ENCODE measurements around the gene FRMPD1. TPM values are rescaled to one million over a fixed set of nuclear protein-coding genes. Genes with fewer than 3 reads are reported as not detected.

The FRMPD1 gene
- total and polyA plus RNA-seq, 10 of the 15 experiments (the other 5 are each of a cell fraction or from before 2014, with no cell fraction given): 0.01 to 0.08 (median 0.05) TPM; not detected in 6

DNA sequence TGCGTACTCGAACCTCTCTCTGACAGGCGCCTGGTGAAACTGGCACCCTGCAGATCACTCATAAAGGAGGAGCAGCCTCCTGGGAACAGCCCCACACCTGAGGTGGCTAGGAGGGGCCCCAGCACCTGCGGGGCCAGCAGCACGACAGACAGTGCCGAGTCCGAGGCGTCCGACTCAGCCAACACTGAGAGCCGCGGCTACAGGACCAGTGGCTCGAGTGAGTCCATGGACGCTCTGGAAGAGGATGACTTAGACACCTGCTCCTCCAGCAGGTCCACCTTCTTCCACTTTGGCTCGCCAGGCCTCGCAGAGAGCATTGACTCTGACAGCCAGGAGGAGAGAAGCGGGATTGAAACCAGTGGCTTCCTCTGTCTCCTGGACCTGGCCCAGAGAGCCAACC lies 89.4 kb downstream of the FRMPD1 start:
- WGBS (ENCODE audit: insufficient coverage, insufficient replicate concordance, low lambda C conversion rate, missing lambda C conversion rate): 63% methylated on average over 16 of the region's 16 CpGs
- no peaks in the 10 kb centered on the region for H3K79me2 ChIP-seq (ENCODE audit: control insufficient read depth, insufficient read depth, low read length)
- no peak for ATAC-seq
- H4K20me1 ChIP-seq (ENCODE audit: control insufficient read depth, insufficient read depth): no peaks in the 10 kb centered on the region
- no peak for FAIRE-seq
- no peak overlapping the region for H2AFZ ChIP-seq (ENCODE audit: control insufficient read depth, low read depth, low read length)
- intact Hi-C loops (cut with micrococcal nuclease; ENCODE audit: unreplicated experiment) (loop anchor here (10.0 kb wide), 1 partner anchor 325 kb away; the partner anchor contains the start of gene SHB), in situ Hi-C loops (cut with MboI) (no loop called here)
- ChIA-PET SMC1A (ENCODE audit: uncharacterized antibody, unreplicated experiment) (no interaction called here), CTCF (no interaction called here), POLR2A (no interaction called here), RAD21 (ENCODE audit: unreplicated experiment) (no interaction called here)
- no peak for DNase-seq (ENCODE audit: low read depth, low spot score)
- TF ChIP-seq MEF2B (IDR thresholded peaks at IDR 0.05; ENCODE audit: partially characterized antibody, poor library complexity, severe bottlenecking) (no peak), CHD2 (IDR thresholded peaks at IDR 0.05; ENCODE audit: borderline replicate concordance, low read depth, low read length) (no peak), POLR2A (IDR thresholded peaks at IDR 0.05; ENCODE audit: low read depth, low read length) (no peak), BRCA1 (IDR thresholded peaks at IDR 0.05; ENCODE audit: low read depth, low read length) (no peak), ZNF274 (IDR thresholded peaks at IDR 0.05; ENCODE audit: insufficient read depth, insufficient read length) (no peak), ZBTB40 (IDR thresholded peaks at IDR 0.05; ENCODE audit: borderline replicate concordance) (no peak), SRF (IDR thresholded peaks at IDR 0.05; ENCODE audit: low read depth in 2 of 2, low read length in 2 of 2) (no peak), LARP7 (IDR thresholded peaks at IDR 0.05) (no peak), EP300 (IDR thresholded peaks at IDR 0.05; ENCODE audit: borderline replicate concordance in 1 of 2, control insufficient read depth in 1 of 2, low read depth in 2 of 2, low read length in 2 of 2) (no peak), MYB (IDR thresholded peaks at IDR 0.05; ENCODE audit: borderline replicate concordance, low read depth, low read length) (no peak), NKRF (conservative IDR thresholded peaks at IDR 0.05) (no peak), RELB (IDR thresholded peaks at IDR 0.05; ENCODE audit: low read depth) (no peak), YBX1 (IDR thresholded peaks at IDR 0.05) (no peak)
- no peak overlapping the region for H3K27ac ChIP-seq (ENCODE audit: control insufficient read depth, insufficient read depth)
- no peak overlapping the region for H3K4me3 ChIP-seq
- H3K4me2 ChIP-seq (ENCODE audit: control insufficient read depth, insufficient read depth): no peak overlapping the region
- no TSS peak for BruUV-seq (replicated peaks)
- 0 out of 4 replicates have a peak, but pooled peaks cover 0 to 1% of the 10 kb centered on the region in 2 experiments for H3K27me3 ChIP-seq (replicated peaks in 1 of 2; ENCODE audit: control insufficient read depth in 2 of 2, insufficient read depth in 2 of 2, low read length in 1 of 2)
- H3K4me1 ChIP-seq (ENCODE audit: control insufficient read depth, insufficient read depth, low read length): no peaks in the 10 kb centered on the region
- H3K9me3 ChIP-seq (replicated peaks; ENCODE audit: control insufficient read depth, insufficient read depth, low read length): no peaks in the 10 kb centered on the region
- no peaks in the 10 kb centered on the region for H3K36me3 ChIP-seq (ENCODE audit: control insufficient read depth in 2 of 2, insufficient read depth in 2 of 2, low read length in 1 of 2)
- no peak overlapping the region for H3K9ac ChIP-seq (ENCODE audit: control insufficient read depth, insufficient read depth, low read length)

Data from GM12878 (cell line).